GM19395 (cell line): Measurements from ENCODE around the gene EIF4G3.
"Not testable (repeated sequence)": the region's sequence is repeated elsewhere in the genome, so short reads cannot be mapped to it uniquely, and the experiment has no call there.

Source experiments
- ATAC-seq: cut with Tn5 transposase; IDR thresholded peaks from one replicate; pipeline ENCODE4 v1.9.1; 2021; ENCODE audit warnings: mild to moderate bottlenecking, moderate library complexity; ENCODE audit not compliant: unreplicated experiment

EIF4G3 gene

DNA sequence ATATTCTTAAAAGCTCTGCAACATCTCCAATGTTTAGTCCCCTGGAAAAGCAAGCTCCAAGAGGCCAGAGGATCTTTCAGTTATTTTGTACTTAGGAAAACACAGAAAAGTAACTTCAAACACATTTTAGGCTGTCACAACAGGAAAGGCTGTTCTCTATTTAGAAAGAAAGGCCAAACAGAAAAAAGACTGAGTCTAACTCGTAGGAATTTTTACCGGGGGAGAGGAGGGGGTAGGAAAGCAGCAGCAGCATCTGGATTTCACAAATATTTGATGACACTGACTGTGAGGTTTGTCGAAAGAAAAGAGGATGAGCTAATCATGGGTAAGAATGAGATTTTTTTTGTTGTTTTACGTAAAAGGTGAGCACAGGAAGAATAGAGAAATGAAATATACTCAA, 107.1 kb downstream of the EIF4G3 start:
- ATAC-seq = no peak

DNA sequence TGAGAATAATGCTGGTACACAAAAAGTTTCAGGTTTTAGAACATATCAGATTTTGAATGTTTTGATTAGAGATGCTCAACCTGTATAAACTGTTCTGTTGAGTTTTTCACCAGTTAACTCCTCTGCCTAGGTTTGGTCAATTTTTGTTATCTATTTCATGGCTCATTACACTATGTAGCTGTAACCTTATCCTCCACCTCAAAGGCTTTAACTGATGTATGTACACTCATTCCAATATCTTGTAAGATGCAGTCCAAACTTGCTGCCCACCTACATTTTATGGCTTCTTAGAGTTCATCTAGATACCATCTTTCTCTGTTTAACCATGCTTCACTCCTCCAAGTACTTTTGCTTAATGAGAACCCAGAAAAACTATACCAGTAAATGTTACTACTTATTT, 107.8 kb downstream of the EIF4G3 start:
- ATAC-seq = no peak

GRCh38 chr1:21067551-21068227, 109.0 kb downstream of the EIF4G3 start:
- ATAC-seq = no peak

DNA sequence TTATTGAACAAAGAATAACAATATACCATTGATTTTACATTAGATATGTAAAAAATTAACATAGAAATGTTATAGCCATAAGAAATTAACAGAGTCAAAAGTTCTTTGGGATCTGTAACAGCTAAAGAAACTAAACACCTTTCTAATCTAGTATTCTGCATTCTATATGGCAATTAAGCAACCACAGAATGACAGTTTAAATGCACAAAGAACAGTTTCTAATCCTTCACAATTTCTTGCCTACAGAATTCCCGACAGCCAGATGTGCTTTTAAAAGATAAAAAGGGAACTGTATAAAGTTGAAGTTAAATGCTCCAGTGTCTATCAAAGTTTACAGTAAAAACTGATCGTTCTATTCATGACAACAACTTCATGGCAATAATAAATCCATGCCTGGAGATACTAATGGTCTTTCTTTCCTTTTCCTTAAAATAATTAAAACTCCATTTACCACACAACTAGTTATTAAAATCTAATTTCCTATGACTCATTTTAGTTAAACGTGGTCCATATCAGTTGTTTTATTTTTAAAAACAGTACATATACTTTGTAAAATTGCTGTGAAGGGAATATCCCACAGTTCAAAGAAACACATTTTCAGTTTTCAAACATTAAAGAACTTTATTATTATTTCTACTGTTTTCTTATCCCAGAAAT, 110.2 kb downstream of the EIF4G3 start:
- ATAC-seq = no peak

GRCh38 chr1:21065851-21066250, 110.8 kb downstream of the EIF4G3 start:
- no peak for ATAC-seq

- no peak for ATAC-seq
Measured at GRCh38 chr1:21064057-21064456, 112.6 kb downstream of the EIF4G3 start.

DNA sequence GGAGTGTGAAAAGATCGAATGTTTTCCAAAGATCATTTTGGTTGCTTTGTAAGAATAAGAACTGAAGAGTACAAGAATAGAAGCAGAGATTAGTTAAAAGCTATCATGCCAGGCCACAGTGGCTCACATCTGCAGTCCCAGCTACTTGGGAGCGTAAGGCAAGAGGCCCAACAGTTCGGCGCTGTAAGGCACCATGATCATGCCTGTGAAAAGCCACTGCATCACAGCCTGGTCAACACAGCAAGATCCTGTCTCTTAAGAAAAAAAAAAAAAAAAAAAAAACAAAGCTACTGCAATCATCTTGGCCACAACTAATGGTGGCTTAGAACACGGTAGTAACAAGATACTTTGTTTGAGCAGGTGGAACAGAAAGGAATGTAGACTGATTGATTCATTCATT, 116.2 kb downstream of the EIF4G3 start:
- no peak for ATAC-seq

- ATAC-seq = no peak
Measured at GRCh38 chr1:21059021-21059420, 117.7 kb downstream of the EIF4G3 start.

- no peak for ATAC-seq
Measured at GRCh38 chr1:21058035-21058793, 118.5 kb downstream of the EIF4G3 start.

- not testable (repeated sequence) for ATAC-seq
Measured at GRCh38 chr1:21053189-21053928, 123.3 kb downstream of the EIF4G3 start.

- no peak for ATAC-seq
Measured at GRCh38 chr1:21052034-21052433, 124.7 kb downstream of the EIF4G3 start.

GRCh38 chr1:21051177-21051825, 125.4 kb downstream of the EIF4G3 start:
- ATAC-seq = no peak

DNA sequence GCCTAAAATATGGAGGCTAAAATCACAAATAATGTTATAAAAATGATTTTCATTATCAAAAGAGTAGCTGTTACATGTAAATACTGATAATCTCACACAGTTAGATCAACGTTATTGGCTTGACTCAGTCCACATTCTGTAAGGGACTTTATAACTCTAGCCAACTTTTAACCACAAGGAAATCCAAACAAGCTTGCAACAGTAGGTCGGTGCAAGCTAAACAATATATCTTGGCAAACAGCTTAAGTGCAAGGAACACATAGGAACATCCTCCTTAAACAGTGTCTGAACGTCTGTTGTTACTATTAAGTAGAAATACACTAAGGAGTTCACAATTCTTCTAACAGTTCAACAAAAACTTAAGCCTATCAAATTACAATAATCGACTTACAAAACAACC, 126.7 kb downstream of the EIF4G3 start:
- ATAC-seq = no peak

- ATAC-seq = no peak
Measured at GRCh38 chr1:21048462-21048861, 128.2 kb downstream of the EIF4G3 start.

GRCh38 chr1:21046132-21046531, 130.6 kb downstream of the EIF4G3 start:
- no peak for ATAC-seq

GRCh38 chr1:21045351-21045750, 131.3 kb downstream of the EIF4G3 start:
- no peak for ATAC-seq

GRCh38 chr1:21042929-21043605, 133.6 kb downstream of the EIF4G3 start:
- no peak for ATAC-seq

DNA sequence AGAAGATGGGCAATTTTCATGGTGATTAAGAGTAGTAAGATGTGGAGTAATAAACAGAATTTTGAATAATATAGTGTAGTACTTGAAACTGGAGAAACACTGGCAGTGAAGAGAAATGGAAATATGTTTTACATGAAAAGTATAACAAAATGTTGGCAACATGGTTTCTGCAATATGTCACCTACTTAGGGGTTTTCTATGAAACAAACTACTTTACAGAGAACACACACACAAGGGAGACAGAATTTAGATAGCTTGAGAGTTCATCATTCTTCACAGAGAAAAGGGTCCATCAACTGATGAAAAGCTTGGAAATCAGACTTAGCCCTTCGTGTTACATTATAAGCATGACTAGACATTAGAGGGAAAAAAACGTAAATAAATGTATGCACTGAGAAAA, 135.2 kb downstream of the EIF4G3 start:
- no peak for ATAC-seq

DNA sequence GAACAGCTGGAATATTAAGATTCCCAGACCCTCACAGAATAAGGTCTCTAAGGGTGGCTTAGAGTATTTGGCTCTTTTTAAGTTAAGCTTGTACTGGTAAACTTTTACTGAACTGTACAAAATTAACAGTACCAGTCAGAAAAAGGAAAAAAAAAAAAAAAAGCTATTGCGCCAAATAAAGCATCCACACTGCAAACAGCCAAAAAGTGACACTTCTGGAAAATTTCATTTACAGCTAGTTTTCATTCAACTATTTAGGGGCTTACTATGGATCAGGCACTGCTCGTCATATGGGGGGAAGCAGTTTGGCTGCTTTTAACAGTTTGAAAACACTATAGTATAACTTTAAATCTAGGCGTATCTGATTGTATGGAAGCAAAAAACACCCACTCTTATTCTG, 139.6 kb downstream of the EIF4G3 start:
- no peak for ATAC-seq

- ATAC-seq = no peak
Measured at GRCh38 chr1:21035794-21036193, 140.9 kb downstream of the EIF4G3 start.
